Vagina (tissue), 2 donors: ENCODE data around the gene INHBA.

Experiments used
- POLR2A ChIP-seq, 2 donors: fragments of 450-650 bp; IDR thresholded peaks; one replicate each; pipeline ENCODE4 v1.6.1; 2017; ENCODE audit warnings: antibody characterized with exemption in 2 of 2, mild to moderate bottlenecking in 2 of 2, moderate library complexity in 2 of 2
- TF ChIP-seq, protein P1 (sequence below), 3 experiments: fragments of 450-650 bp in 2 of 3; fragments of 200-600 bp in 1 of 3; sonication (generic) in 1 of 3; IDR thresholded peaks; one replicate each; pipeline ENCODE4 v1.5.1; 2017 to 2019; ENCODE audit warnings: antibody characterized with exemption in 3 of 3, mild to moderate bottlenecking in 2 of 3, moderate library complexity in 2 of 3

DNA sequence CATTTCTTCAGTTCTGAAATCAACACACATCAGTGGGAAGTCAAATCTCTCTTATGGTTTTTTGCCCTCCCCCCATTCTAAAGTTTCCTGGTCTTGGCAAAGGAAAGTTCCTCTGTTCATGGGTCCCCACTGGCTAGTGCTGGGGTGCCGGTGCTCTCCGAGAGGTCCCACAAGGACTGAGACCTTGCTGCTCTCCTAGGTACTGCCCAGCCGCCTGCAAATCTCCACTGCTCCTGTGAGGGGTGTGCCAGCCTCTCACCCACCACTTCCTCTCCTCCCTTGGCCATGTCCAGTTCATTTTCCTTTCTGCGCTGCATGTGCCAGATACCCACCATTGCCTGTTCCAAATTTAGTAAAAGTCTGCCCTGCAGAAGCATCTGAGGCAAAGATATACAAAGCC is 17.2 kb upstream of the INHBA start:
- TF ChIP-seq, protein P1, sequence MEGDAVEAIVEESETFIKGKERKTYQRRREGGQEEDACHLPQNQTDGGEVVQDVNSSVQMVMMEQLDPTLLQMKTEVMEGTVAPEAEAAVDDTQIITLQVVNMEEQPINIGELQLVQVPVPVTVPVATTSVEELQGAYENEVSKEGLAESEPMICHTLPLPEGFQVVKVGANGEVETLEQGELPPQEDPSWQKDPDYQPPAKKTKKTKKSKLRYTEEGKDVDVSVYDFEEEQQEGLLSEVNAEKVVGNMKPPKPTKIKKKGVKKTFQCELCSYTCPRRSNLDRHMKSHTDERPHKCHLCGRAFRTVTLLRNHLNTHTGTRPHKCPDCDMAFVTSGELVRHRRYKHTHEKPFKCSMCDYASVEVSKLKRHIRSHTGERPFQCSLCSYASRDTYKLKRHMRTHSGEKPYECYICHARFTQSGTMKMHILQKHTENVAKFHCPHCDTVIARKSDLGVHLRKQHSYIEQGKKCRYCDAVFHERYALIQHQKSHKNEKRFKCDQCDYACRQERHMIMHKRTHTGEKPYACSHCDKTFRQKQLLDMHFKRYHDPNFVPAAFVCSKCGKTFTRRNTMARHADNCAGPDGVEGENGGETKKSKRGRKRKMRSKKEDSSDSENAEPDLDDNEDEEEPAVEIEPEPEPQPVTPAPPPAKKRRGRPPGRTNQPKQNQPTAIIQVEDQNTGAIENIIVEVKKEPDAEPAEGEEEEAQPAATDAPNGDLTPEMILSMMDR (IDR thresholded peaks at IDR 0.05) = no peak
- no peak for TF ChIP-seq POLR2A (IDR thresholded peaks at IDR 0.05)
